ENCODE measurements around the gene HECW1. TPM values are rescaled to one million over a fixed set of nuclear protein-coding genes. Genes with fewer than 3 reads are reported as not detected.

HECW1 gene
- total RNA-seq, 4 donors from 2014 or later = 0.06 to 0.99 (median 0.27) TPM

DNA sequence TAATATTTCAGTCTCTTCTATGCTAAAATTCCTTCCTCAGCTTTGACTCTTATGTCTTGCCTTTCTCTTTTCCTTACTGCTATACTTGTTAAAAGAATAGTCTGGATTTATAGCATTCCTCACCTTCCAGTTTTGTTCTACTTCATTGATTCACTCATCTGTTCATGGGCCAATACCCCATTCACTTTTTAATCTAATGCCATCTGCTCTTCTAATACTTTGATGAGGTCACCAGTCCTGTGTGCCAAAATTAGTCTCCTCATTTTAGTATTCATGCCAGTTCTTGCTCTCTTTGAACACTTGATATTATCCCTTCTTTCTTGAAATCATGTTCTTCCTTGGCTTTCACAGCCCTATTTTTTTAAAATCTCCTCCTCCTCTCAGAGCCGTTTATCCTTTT lies 489.8 kb downstream of the HECW1 start:
- no peak overlapping the region for H3K27ac ChIP-seq (replicated peaks in 1 of 4)
- no peak for TF ChIP-seq POLR2AphosphoS5 (IDR thresholded peaks at IDR 0.05)
- TF ChIP-seq, protein P1, sequence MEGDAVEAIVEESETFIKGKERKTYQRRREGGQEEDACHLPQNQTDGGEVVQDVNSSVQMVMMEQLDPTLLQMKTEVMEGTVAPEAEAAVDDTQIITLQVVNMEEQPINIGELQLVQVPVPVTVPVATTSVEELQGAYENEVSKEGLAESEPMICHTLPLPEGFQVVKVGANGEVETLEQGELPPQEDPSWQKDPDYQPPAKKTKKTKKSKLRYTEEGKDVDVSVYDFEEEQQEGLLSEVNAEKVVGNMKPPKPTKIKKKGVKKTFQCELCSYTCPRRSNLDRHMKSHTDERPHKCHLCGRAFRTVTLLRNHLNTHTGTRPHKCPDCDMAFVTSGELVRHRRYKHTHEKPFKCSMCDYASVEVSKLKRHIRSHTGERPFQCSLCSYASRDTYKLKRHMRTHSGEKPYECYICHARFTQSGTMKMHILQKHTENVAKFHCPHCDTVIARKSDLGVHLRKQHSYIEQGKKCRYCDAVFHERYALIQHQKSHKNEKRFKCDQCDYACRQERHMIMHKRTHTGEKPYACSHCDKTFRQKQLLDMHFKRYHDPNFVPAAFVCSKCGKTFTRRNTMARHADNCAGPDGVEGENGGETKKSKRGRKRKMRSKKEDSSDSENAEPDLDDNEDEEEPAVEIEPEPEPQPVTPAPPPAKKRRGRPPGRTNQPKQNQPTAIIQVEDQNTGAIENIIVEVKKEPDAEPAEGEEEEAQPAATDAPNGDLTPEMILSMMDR (IDR thresholded peaks at IDR 0.05) = no peak
- TF ChIP-seq POLR2A (IDR thresholded peaks at IDR 0.05; ENCODE audit: low read depth) = no peak
- no peak for TF ChIP-seq EP300 (IDR thresholded peaks at IDR 0.05)
- no peaks in the 10 kb centered on the region for H3K9me3 ChIP-seq
- no peaks in the 10 kb centered on the region for H3K27me3 ChIP-seq
- 74% methylated on average over 1 of the region's 1 CpG for WGBS
- no peak overlapping the region for H3K4me3 ChIP-seq
- H3K4me1 ChIP-seq = no peaks in the 10 kb centered on the region
- intact Hi-C loops (cut with DNase I) = no loop called here
- H3K36me3 ChIP-seq = peaks cover 0 to 25% (median 17%) of the 10 kb centered on the region in 4 donors
- DNase-seq (ENCODE audit: extremely low spot score) = no peak

DNA sequence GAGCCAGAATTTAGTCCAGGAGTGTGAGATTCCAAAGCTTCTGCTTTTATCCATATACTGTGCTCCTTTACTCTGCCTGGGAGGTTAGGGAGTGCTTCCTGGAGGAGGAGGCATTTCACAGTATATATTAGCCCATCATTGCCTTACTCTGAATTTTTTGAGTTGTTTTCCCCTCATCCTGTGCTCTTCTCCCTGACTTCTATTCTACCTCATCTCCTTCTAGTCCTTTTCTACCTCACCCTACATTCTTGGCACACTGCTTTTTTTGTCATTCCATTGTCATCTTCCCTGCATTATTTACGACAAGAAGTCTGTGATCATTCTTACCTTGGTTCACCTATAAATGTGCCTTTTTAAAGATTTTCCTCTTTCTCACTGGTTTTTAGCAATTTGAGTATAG lies 491.8 kb downstream of the HECW1 start:
- Histone ChIP-seq H3K27ac (replicated peaks in 1 of 4) (no peak overlapping the region), H3K4me3 (no peak overlapping the region), H3K4me1 (no peaks in the 10 kb centered on the region), H3K27me3 (no peaks in the 10 kb centered on the region), H3K9me3 (no peaks in the 10 kb centered on the region), H3K36me3 (peaks cover 0 to 23% (median 15%) of the 10 kb centered on the region in 4 donors)
- 94% methylated on average over 1 of the region's 1 CpG for WGBS
- intact Hi-C loops (cut with DNase I) = no loop called here
- no peak for DNase-seq (ENCODE audit: extremely low spot score)
- TF ChIP-seq POLR2A (IDR thresholded peaks at IDR 0.05; ENCODE audit: low read depth) (no peak), POLR2AphosphoS5 (IDR thresholded peaks at IDR 0.05) (no peak), EP300 (IDR thresholded peaks at IDR 0.05) (no peak)
- TF ChIP-seq, protein P1 (IDR thresholded peaks at IDR 0.05) = no peak

DNA sequence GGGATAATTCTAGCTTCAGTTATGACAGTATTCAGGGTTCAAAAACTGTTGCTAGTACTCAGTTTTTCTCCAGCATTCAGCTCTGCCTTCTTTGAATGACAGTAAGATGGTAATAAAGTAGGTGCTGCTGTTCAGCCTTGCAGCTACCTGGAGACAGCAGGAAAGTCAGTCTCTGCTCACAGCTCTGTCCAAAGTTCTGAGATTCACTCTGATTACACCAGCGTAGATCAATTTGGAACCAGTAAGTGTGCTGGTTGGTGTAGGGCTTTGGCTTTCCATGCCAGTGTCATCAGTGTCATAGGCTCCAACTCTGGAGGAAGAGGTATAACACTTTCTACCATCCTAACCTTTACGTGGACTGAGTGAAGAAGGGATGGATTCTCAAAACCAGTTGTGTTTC lies 496.6 kb downstream of the HECW1 start:
- Histone ChIP-seq H3K27me3 (no peaks in the 10 kb centered on the region), H3K9me3 (no peaks in the 10 kb centered on the region), H3K4me3 (no peak overlapping the region), H3K36me3 (peaks cover 0 to 30% (median 14%) of the 10 kb centered on the region in 4 donors), H3K27ac (replicated peaks in 1 of 4) (no peak overlapping the region), H3K4me1 (peaks cover 14 to 28% (median 25%) of the 10 kb centered on the region in 4 donors)
- WGBS = 100% methylated on average over 2 of the region's 2 CpGs
- intact Hi-C loops (cut with DNase I) = no loop called here
- no peak for DNase-seq (ENCODE audit: extremely low spot score)
- TF ChIP-seq, protein P1 (IDR thresholded peaks at IDR 0.05) = no peak
- no peak for TF ChIP-seq POLR2A (IDR thresholded peaks at IDR 0.05; ENCODE audit: low read depth)
- no peak for TF ChIP-seq EP300 (IDR thresholded peaks at IDR 0.05)
- no peak for TF ChIP-seq POLR2AphosphoS5 (IDR thresholded peaks at IDR 0.05)

DNA sequence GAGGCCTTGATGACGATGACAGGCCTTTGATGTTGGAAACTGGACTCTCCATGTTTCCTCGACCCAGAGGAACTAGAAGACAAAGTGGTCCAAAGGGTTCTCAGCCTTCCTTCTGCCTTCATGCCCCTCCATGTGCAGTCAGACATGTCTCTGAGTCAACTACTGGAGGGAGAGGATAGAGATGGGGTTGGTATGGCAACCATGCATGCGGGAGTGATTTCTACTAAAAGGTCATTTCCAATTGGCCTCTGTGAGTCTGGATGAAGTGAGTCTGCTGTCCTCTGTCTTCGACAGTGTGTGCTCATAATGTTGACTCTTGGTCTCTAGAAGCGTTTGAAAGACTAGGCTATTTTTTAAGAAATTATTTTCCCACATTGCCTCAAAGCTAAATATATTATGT lies 499.7 kb downstream of the HECW1 start:
- TF ChIP-seq EP300 (IDR thresholded peaks at IDR 0.05) = no peak
- TF ChIP-seq POLR2A (IDR thresholded peaks at IDR 0.05; ENCODE audit: low read depth) = no peak
- no peak for TF ChIP-seq POLR2AphosphoS5 (IDR thresholded peaks at IDR 0.05)
- TF ChIP-seq, protein P1 (IDR thresholded peaks at IDR 0.05) = no peak
- peak overlapping the region in 3 of 4 donors; percentile 12 to 47 (median 21) for H3K27ac ChIP-seq (replicated peaks in 1 of 4)

More for the DNA sequence above, 499.7 kb downstream of the HECW1 start:
- Histone ChIP-seq H3K4me1 (peaks cover 14 to 36% (median 28%) of the 10 kb centered on the region in 4 donors), H3K27me3 (no peaks in the 10 kb centered on the region), H3K36me3 (peaks cover 0 to 31% (median 23%) of the 10 kb centered on the region in 4 donors), H3K4me3 (no peak overlapping the region), H3K9me3 (no peaks in the 10 kb centered on the region)
- no peak for DNase-seq (ENCODE audit: extremely low spot score)
- WGBS = 61% methylated on average over 5 of the region's 5 CpGs
- intact Hi-C loops (cut with DNase I) = no loop called here

Measured in esophagus muscularis mucosa (tissue), 4 donors.